Transverse colon (tissue), 4 donors: ENCODE data around the gene ABAT.

Experiments used
- CTCF ChIP-seq, 5 experiments: fragments of 200-600 bp in 3 of 5; fragments of 450-650 bp in 2 of 5; sonication (generic) in 3 of 5; IDR thresholded peaks; 1 replicate in 2 of 5; 2 replicates in 3 of 5; pipeline ENCODE4 v1.5.1; 2016 to 2017; ENCODE audit warnings: antibody characterized with exemption in 5 of 5, inconsistent platforms in 3 of 5, mild to moderate bottlenecking in 2 of 5, moderate library complexity in 1 of 5
- POLR2AphosphoS5 ChIP-seq, 3 donors: sonication (generic); formaldehyde crosslinking; IDR thresholded peaks; one replicate each; pipeline ENCODE4 v1.6.1; 2016; ENCODE audit warnings: antibody characterized with exemption in 3 of 3

GRCh38 chr16:8641671-8642070 lies 32.7 kb upstream of the ABAT start:
- TF ChIP-seq CTCF (IDR thresholded peaks at IDR 0.05) (no peak), POLR2AphosphoS5 (IDR thresholded peaks at IDR 0.05) (no peak)
